Breast epithelium (tissue), 3 donors: Measurements from ENCODE around the gene CHKB.

Experiments
- CTCF ChIP-seq, 3 donors: fragments of 450-650 bp; IDR thresholded peaks; one replicate each; pipeline ENCODE4 v1.5.1; 2016 to 2017; ENCODE audit warnings: antibody characterized with exemption in 3 of 3, mild to moderate bottlenecking in 3 of 3, moderate library complexity in 3 of 3
- POLR2A ChIP-seq: fragments of 450-650 bp; IDR thresholded peaks from one replicate; pipeline ENCODE4 v1.6.1; 2016; ENCODE audit warnings: antibody characterized with exemption, mild to moderate bottlenecking, moderate library complexity
- POLR2AphosphoS5 ChIP-seq, 3 donors: sonication (generic); formaldehyde crosslinking; IDR thresholded peaks; one replicate each; pipeline ENCODE4 v1.6.1; 2017; ENCODE audit warnings: antibody characterized with exemption in 3 of 3

DNA sequence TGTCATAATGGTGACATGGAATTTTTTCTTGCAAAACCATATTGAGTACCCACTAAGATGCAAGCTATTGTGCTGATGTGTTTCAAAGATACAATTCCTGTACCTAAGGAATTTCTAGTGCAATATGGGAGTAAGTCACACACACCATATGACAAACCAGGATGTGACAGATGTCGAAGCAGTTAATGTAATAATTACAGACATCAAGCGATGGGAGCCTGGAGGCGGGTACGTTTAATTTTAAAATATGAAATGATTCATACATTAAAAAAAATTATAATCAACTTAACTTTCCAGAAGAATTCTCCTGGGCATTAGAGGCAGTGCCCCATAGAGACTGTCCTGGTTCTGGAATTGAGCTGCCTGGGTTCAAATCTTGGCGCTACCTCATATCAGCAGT is 25.9 kb downstream of the CHKB start:
- TF ChIP-seq CTCF (IDR thresholded peaks at IDR 0.05) (no peak), POLR2A (no peak), POLR2AphosphoS5 (IDR thresholded peaks at IDR 0.05) (no peak)
